ENCODE measurements around the gene ZNF565.

Gene ZNF565

GRCh38 chr19:36214386-36215275, at the start of gene ZNF565, which contains the start of gene ZNF146:
ZNF565 (minus strand) TSS chr19:36214665; CDS start chr19:36201985, 12,680 bp downstream.
ZNF146 (plus strand) TSS chr19:36215106; CDS start chr19:36236441, 21,335 bp downstream.
- TF ChIP-seq BACH2 (CRISPR knock-in tag; IDR thresholded peaks at IDR 0.05; ENCODE audit: borderline replicate concordance) (no peak), POU6F1 (CRISPR knock-in tag; IDR thresholded peaks at IDR 0.05; ENCODE audit: borderline replicate concordance, low read depth) (no peak), CREB5 (CRISPR knock-in tag; IDR thresholded peaks at IDR 0.05; ENCODE audit: low read depth) (no peak), ZNF8 (CRISPR knock-in tag; IDR thresholded peaks at IDR 0.05) (no peak), RARB (CRISPR knock-in tag; IDR thresholded peaks at IDR 0.05) (0 out of 2 replicates have a peak, but pooled peaks have one; percentile 6)
- ATAC-seq = peak; percentile 97

- no peak for ATAC-seq
- no peak for TF ChIP-seq ARNTL (CRISPR knock-in tag; IDR thresholded peaks at IDR 0.05; ENCODE audit: borderline replicate concordance, low read depth)
- no peak for TF ChIP-seq ESRRG (CRISPR knock-in tag; IDR thresholded peaks at IDR 0.05)
- no peak for TF ChIP-seq BACH2 (CRISPR knock-in tag; IDR thresholded peaks at IDR 0.05; ENCODE audit: borderline replicate concordance)
- TF ChIP-seq TOX (CRISPR knock-in tag; IDR thresholded peaks at IDR 0.05; ENCODE audit: borderline replicate concordance) = no peak
- no peak for TF ChIP-seq TSHZ2 (CRISPR knock-in tag; IDR thresholded peaks at IDR 0.05)
- TF ChIP-seq ZC3H10 (CRISPR knock-in tag; IDR thresholded peaks at IDR 0.05) = no peak
- TF ChIP-seq SNAI2 (CRISPR knock-in tag; IDR thresholded peaks at IDR 0.05) = no peak
- TF ChIP-seq ZFP30 (CRISPR knock-in tag; IDR thresholded peaks at IDR 0.05) = no peak
These were observed 44.7 kb upstream of the ZNF565 start for GRCh38 chr19:36259211-36259610.

- TF ChIP-seq POU6F1 (CRISPR knock-in tag; IDR thresholded peaks at IDR 0.05; ENCODE audit: borderline replicate concordance, low read depth) (no peak), ZNF8 (CRISPR knock-in tag; IDR thresholded peaks at IDR 0.05) (no peak), ZFP30 (CRISPR knock-in tag; IDR thresholded peaks at IDR 0.05) (no peak), TSHZ2 (CRISPR knock-in tag; IDR thresholded peaks at IDR 0.05) (no peak), ZNF70 (CRISPR knock-in tag; IDR thresholded peaks at IDR 0.05) (no peak), TOX (CRISPR knock-in tag; IDR thresholded peaks at IDR 0.05; ENCODE audit: borderline replicate concordance) (no peak), OSR1 (CRISPR knock-in tag; IDR thresholded peaks at IDR 0.05) (no peak), TCF4 (CRISPR knock-in tag; IDR thresholded peaks at IDR 0.05; ENCODE audit: borderline replicate concordance) (no peak)
- ATAC-seq = no peak; the same call in 2 of the 3 replicates
These were observed 43.8 kb upstream of the ZNF565 start for GRCh38 chr19:36258028-36258875.
